COLO829 (cell line): ENCODE measurements around the gene PFKP.

Experiments used
- DNase-seq: peaks from one replicate; pipeline ENCODE4 v3.0.0; 2012; ENCODE audit warnings: low spot score

The PFKP gene

DNA sequence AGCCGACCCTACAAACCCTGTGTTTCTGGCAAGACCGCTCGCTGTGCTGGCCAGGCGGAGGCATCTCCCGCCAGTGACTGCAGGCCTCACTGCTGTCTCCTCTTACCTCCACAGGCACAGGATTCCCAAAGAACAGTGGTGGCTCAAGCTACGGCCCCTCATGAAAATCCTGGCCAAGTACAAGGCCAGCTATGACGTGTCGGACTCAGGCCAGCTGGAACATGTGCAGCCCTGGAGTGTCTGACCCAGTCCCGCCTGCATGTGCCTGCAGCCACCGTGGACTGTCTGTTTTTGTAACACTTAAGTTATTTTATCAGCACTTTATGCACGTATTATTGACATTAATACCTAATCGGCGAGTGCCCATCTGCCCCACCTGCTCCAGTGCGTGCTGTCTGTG, 69.0 kb downstream of the PFKP start:
- no peak for DNase-seq

- DNase-seq, result no peak
These were observed 69.6 kb downstream of the PFKP start for GRCh38 chr10:3136763-3137611.

GRCh38 chr10:3137958-3138726, 70.8 kb downstream of the PFKP start:
- DNase-seq, result no peak

DNA sequence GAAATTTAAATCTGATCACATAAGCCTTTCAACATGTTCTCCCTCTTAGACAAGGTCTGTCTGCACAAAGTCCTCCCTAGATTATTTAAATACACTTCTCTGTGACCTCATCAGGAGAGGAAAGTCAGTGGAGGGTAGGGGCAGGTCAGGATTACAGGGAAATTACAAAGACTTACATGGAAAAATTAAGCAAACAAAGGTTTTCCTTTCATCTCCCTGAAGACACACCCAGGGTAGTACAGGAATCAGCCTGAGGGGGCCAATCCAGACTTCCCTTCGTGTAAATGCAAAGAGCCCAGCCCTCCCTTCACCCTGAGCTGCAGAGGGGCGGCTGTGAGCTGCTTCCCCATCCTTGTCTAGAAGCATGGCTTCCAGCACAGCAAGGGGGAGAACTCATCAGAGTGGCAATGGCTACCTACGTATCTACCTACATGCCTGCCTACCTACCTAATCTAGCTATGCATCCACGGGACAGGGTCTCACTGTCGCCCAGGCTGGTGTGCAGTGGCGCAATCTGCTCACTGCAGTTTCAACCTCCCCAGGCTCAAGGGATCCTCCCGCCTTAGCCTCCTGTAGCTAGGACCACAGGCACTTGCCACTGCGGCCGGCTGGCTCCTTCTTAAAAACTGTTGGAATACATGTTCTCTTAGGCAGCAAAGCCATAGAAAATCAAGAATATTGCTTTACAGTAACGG, 72.0 kb downstream of the PFKP start:
- DNase-seq, result peak; percentile 6

DNA sequence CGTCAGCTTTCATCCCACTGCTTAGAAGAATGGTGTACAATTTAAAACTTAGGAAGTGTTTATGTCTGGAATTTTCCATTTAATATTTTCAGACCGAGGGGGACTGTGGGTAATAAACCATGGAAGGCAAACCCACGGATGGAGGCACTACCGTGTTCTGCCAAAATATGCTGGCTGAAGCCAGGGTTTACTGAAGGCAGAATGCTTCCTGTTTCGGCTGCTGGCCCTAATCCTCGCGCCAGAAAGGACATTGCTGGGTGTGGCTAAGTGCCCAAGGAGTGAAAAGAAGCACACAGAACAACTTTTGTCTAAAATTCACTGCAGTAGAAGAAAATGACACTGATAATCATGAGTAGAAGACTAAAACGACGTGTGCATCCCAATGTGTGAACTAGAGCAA, 72.9 kb downstream of the PFKP start:
- no peak for DNase-seq

- DNase-seq, result no peak
These were observed 74.1 kb downstream of the PFKP start for GRCh38 chr10:3141351-3142005.

DNA sequence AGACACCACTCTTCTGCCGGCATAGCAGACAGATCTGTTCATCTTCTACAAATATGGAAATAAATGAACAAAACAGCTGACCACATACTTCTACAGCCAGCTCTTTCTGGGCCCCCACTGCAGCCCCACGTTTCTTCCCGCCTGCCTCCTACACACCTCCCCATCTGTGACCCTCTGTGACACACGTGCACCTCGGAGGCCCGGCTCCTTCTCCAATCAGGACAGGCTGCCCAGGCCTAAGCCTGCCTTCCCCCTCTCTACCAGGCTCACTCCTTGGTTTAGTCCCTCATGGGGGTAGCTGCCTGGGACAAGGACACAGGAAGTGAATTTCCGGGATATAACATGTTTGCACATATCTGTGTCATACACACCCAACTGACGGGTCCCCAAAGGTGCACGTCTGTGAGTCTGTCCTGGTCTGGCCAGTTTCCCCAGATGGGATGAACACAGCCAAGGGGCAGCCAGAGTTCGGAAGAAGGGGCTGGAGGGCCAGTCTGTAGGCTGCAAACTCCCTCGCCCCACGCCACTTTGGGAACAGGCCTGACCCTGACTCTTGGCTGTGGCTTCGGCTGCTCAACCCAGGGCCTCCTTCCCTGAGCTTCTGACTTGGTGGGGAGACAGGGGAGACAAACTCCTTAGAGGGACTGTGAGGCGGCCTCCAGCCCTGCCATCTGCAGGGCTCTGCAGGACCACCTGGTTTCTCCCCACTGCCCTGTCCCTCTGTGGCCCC, 75.0 kb downstream of the PFKP start:
- DNase-seq, result no peak

- DNase-seq, result no peak
These were observed 76.0 kb downstream of the PFKP start for GRCh38 chr10:3143366-3143765.

- no peak for DNase-seq
These were observed 76.6 kb downstream of the PFKP start for GRCh38 chr10:3143791-3144434.

DNA sequence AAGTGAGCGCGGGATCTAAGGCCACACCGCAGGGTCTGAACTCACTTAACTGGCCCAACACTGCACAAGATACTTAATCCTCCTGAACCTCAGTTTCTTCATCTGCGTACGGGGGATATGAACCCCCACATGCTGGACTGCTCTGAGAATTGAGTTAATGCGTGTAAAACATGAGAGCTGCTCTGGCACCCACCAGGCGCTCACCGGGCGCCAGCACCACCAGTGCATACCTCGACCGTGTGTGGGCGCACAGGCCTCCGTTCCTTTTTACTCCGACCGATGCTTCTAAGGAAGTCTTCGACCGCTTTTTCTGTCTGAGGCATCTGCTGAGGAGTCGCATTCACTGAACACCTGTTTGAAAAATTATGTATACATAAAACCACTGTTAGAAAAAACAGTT, 78.0 kb downstream of the PFKP start:
- DNase-seq, result no peak

- DNase-seq, result no peak
These were observed 78.9 kb downstream of the PFKP start for GRCh38 chr10:3146289-3146688.

DNA sequence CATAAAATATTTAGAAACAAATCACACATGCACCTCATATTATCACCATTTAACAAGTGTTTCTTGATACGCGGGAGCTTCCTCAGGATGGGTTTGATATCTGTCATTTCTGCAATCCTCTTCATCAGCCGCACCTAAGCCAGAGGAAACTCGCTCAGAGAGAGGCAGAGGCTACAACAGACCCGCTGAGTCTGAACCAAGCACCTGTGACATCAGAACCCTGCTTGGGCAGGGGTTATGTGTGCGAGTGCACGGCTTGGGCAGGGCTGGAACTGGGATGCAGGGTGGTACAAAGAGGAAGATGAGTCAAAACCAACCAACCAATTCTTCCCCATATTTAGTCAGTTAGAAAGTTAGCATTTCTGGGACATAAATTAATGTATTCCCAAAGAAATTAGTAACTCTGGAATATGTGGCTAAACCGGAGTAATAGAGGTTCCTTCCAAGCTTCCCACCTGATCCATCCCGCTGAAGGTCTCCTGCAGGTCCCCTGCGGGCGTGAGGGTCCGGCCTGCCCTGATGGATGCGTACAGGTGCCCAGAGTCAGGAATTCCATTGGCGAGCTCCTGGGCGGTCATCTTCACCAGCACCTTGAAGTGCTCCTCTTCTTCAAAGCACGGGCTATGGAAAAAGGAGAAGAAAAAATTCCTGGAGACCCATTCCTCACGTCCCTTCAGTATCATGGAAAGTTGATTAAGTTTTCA, 79.9 kb downstream of the PFKP start:
- no peak for DNase-seq

GRCh38 chr10:3148041-3148440, 80.7 kb downstream of the PFKP start:
- no peak for DNase-seq

- DNase-seq, result no peak
These were observed 81.6 kb downstream of the PFKP start for GRCh38 chr10:3148994-3149393.

DNA sequence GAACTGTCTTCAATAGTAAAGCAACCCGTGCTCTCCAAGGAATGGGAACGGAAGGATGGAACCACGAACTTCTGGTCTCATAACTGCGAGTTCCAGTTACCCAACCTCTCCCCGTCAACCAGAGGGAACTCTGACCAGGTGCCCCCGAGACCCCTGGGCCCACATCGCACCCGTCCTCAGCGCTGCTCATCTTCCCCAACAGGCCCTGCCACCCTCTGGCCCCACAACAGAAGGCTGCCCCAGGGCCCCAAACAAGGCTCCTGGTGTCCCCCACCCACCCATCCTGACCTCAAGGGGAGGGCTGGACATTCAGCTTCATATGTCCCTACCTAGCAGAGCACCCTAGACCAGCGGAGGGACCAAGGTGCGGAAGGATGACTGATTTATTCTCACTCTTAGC, 82.6 kb downstream of the PFKP start:
- DNase-seq, result no peak

- DNase-seq, result no peak
These were observed 83.0 kb downstream of the PFKP start for GRCh38 chr10:3150366-3150765.

DNA sequence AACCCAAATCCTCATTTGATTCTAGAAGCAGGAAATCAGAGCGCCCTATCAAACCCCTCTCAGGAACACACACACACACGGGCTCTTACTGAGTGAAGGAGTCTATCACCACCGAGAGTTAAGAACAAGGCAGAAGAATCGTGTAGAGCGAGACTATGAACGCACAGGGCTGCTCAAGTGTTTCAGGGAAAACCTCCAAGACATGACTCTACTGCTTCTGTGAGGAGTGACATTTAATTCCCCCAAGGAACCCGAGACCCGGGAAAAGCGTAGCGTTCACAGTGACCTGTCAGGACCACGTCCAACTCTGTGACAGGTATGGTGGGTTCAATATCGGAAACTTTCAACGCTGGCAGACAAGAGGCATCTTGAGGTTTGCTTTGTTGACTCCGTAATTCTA, 83.6 kb downstream of the PFKP start:
- no peak for DNase-seq

- DNase-seq, result no peak
These were observed 84.7 kb downstream of the PFKP start for GRCh38 chr10:3151889-3152565.

DNA sequence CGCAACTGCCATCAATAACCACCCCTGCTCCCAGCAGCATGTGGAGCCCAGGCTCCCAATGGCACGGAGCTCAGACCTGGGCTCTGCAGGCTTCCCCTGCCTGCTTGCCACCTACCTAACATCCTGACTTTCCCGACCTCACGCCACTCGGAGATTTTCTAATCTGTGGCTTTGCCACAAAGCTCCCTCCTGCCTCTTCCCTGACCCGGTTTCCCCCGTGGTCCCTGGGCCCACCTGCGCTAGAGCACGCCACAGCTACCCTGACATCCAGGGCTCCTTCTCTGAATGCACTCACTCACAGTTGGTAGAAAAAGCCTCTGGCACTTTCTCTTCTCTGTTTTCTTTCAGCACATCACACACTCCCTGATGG, 85.2 kb downstream of the PFKP start:
- DNase-seq, result no peak

DNA sequence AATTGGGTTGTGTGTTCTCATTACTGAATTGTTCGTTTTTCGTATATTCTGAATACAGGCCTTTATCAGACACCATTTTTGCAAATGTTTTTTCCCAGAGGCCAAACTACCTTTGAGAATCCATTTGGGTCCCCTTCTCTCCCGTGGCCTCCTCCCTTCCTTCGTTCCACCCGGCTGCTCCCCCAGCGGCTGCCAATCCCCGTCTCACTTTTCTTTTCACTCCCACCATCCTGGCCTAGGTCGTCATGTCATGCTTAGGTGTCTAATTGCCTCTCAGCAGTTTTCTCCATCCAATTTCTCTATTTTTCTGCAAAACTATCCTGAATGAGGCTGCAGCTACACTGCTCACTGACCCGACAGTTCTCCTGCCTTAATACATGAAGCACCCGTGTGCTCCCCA, 87.3 kb downstream of the PFKP start:
- DNase-seq, result no peak
